Measurements from ENCODE around the gene CDK11B.

Gene CDK11B

DNA sequence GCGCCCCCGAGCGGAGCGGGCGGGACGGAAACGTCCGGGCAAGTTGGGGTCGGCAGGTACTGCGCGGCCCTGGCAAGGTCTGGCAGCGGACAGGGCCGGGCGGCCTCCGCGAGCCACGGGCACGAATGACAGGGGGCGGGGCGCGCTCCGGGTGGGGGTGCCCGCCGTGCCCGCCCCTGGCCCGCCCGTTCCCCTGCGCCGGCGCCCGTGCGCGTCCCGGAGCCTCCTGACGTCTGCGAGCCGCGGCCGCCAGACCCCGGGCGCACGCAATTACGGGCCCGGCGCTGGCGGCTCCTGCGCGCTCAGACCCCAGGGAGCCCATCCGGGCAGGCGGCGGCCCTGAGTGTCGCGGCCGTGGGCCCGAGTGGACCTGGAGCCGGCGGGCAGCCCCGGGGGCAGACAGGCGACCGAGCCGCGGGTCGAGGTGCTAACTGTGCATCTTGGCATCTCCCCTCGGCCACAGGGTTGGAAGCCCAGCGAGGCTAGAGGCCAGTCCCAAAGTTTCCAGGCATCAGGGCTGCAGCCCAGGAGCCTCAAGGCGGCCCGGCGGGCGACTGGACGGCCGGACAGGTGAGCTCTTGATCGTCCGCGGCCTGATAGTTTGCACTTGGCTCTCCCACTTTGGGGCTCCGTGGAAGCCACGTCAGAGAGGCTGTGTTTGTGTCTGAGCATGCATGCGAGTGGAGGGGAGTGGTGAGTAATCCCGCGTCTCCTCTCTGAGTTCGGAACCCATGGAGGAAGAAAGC is 42.6 kb downstream of the CDK11B start:
- TF ChIP-seq, protein P1, sequence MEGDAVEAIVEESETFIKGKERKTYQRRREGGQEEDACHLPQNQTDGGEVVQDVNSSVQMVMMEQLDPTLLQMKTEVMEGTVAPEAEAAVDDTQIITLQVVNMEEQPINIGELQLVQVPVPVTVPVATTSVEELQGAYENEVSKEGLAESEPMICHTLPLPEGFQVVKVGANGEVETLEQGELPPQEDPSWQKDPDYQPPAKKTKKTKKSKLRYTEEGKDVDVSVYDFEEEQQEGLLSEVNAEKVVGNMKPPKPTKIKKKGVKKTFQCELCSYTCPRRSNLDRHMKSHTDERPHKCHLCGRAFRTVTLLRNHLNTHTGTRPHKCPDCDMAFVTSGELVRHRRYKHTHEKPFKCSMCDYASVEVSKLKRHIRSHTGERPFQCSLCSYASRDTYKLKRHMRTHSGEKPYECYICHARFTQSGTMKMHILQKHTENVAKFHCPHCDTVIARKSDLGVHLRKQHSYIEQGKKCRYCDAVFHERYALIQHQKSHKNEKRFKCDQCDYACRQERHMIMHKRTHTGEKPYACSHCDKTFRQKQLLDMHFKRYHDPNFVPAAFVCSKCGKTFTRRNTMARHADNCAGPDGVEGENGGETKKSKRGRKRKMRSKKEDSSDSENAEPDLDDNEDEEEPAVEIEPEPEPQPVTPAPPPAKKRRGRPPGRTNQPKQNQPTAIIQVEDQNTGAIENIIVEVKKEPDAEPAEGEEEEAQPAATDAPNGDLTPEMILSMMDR (IDR thresholded peaks at IDR 0.05; ENCODE audit: low read depth, low read length), result no peak
- DNase-seq, result no peak
- no peaks in the 10 kb centered on the region for H3K27me3 ChIP-seq (ENCODE audit: insufficient read depth, low read depth, severe bottlenecking)
- peak overlapping the region; percentile 98 for H3K4me3 ChIP-seq (ENCODE audit: low read depth, low read length)
- H3K9me3 ChIP-seq (ENCODE audit: severe bottlenecking), result no peaks in the 10 kb centered on the region
- H3K27ac ChIP-seq, result peak overlapping the region; percentile 99
- peaks cover 28% of the 10 kb centered on the region for H3K36me3 ChIP-seq

DNA sequence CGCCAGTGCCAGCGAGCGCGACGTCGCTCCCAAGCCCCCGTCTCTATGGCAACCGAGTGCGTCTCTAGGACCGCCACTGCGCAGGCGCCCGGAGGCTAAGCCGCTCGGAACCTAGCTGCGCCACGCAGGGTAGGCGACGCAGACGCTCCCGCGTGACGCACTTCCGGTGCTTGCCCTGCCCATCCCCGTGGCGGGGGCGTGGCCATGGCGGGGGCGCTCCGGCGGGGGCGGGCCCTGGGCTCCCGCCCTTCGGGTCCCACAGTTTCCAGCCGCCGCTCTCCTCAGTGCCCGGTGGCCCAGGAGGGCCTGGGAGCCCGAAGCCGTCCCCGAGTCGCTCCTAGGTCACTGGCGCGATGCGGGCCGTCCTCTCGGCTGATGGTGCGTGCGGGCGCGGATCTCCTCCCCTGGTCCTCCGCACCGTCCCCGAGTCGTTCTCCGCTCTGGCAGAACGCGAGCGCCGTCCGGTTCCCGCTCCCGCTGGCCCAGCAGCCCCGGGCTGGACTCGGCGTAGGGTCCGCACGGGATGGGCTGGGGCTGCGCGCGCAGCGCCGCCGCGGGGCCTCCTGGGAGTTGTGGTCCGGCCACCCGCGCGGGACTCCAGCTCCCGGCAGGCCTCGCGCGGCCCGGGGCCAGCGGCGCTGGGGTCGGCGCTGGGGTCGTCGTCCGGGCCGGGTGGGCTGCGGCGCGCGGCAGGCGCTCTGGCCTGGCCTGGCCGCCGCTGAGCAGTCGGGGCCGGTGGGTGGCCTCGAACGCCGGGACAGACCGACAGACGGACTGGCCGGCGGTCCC is 43.4 kb downstream of the CDK11B start, which contains the start of gene MIB2:
Gene MIB2 (plus strand): TSS at position 245 of the 789 bp plus-strand sequence. CDS start 7,953 bp downstream, outside the sequence.
- H3K9me3 ChIP-seq (ENCODE audit: severe bottlenecking), result no peaks in the 10 kb centered on the region
- H3K27me3 ChIP-seq (ENCODE audit: insufficient read depth, low read depth, severe bottlenecking), result no peaks in the 10 kb centered on the region
- H3K36me3 ChIP-seq, result peaks cover 28% of the 10 kb centered on the region
- TF ChIP-seq, protein P1 (IDR thresholded peaks at IDR 0.05; ENCODE audit: low read depth, low read length), result no peak
- H3K4me3 ChIP-seq (ENCODE audit: low read depth, low read length), result peak within 1 kb of the TSS; percentile 98
- DNase-seq, result peak; percentile 96
- peak within 1 kb of the TSS; percentile 99 for H3K27ac ChIP-seq

GRCh38 chr1:1614954-1615255 is 43.9 kb downstream of the CDK11B start:
- Histone ChIP-seq H3K27me3 (ENCODE audit: insufficient read depth, low read depth, severe bottlenecking) (no peaks in the 10 kb centered on the region), H3K36me3 (peaks cover 28% of the 10 kb centered on the region), H3K4me3 (ENCODE audit: low read depth, low read length) (peak overlapping the region; percentile 98), H3K9me3 (ENCODE audit: severe bottlenecking) (no peaks in the 10 kb centered on the region), H3K27ac (peak overlapping the region; percentile 13)
- DNase-seq, result no peak
- TF ChIP-seq, protein P1 (IDR thresholded peaks at IDR 0.05; ENCODE audit: low read depth, low read length), result no peak

DNA sequence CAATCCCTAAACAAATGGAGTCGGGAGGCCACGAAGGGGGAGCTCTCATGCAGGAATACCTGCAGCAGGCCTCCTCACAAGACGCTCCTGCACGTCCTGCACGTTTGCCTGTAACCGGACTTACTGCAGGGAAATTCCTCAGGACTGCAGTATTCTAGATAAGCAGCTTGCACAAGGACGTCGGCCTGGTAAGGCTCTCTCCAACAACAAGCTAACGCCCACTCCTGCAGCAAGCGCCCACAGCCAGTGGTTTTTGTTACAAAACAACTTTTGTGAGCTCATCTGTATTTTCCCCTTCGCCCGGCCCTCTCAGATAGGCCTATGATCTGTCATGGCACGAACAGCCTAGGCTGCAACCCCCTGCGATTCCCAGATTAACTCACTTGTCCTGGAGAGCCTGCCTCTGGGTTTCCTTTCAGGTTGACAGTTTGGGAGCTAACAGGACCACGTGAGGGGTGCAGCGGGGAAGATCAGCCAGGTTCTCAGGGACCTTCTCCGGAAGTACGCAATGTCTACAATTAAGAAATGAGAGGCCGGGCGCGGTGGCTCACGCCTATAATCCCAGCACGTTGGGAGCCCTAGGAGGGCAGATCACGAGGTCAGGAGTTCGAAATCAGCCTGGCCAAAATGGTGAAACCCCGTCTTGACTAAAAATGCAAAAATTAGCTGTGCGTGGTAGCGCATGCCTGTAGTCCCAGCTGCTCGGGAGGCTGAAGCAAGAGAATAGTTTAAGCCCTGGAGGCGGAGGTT is 44.4 kb downstream of the CDK11B start:
- peak overlapping the region; percentile 13 for H3K27ac ChIP-seq
- no peak for DNase-seq
- H3K9me3 ChIP-seq (ENCODE audit: severe bottlenecking), result no peaks in the 10 kb centered on the region
- TF ChIP-seq, protein P1 (IDR thresholded peaks at IDR 0.05; ENCODE audit: low read depth, low read length), result no peak
- H3K27me3 ChIP-seq (ENCODE audit: insufficient read depth, low read depth, severe bottlenecking), result no peaks in the 10 kb centered on the region
- peaks cover 28% of the 10 kb centered on the region for H3K36me3 ChIP-seq
- H3K4me3 ChIP-seq (ENCODE audit: low read depth, low read length), result peak overlapping the region; percentile 98

DNA sequence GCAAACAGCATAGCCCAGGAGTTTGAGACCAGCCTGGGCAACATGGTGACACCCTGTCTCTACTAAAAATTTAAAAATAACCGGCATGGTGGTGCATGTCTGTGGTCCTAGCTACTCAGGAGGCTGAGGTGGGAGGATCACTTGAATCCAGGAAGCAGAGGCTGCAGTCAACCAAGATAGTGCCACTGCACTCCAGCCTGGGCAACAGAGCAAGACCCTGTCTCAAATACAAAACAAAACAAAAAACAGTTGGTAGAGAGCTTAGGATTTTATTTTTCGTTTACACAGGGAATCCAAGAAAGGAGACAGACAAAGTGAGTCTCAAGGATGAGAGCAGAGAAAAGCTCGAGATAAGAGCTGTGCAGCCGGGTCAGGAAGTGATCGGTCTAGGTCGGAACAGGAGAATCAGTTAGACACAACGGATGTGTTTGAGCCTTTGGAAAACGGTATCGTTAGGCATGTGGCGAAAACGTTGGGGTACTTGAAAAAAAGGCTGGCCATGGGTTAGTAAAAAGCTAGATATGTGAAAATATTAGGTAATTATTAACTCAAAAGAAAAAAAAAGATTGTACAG is 45.2 kb downstream of the CDK11B start:
- no peak for DNase-seq
- Histone ChIP-seq H3K27ac (no peak overlapping the region), H3K27me3 (ENCODE audit: insufficient read depth, low read depth, severe bottlenecking) (no peaks in the 10 kb centered on the region), H3K4me3 (ENCODE audit: low read depth, low read length) (no peak overlapping the region), H3K9me3 (ENCODE audit: severe bottlenecking) (no peaks in the 10 kb centered on the region), H3K36me3 (peaks cover 26% of the 10 kb centered on the region)
- TF ChIP-seq, protein P1 (IDR thresholded peaks at IDR 0.05; ENCODE audit: low read depth, low read length), result no peak
